HS-5 (cell line): Measurements from ENCODE around the gene MMP14.
A peak's percentile ranks its signal among the peaks of the same experiment; 100 is the strongest.
"Not testable (repeated sequence)": the region's sequence is repeated elsewhere in the genome, so short reads cannot be mapped to it uniquely, and the experiment has no call there.

Experiments used
- DNase-seq: peaks from one replicate; pipeline ENCODE4 v3.0.0-alpha.2; 2012; ENCODE audit warnings: low read depth

MMP14 gene

DNA sequence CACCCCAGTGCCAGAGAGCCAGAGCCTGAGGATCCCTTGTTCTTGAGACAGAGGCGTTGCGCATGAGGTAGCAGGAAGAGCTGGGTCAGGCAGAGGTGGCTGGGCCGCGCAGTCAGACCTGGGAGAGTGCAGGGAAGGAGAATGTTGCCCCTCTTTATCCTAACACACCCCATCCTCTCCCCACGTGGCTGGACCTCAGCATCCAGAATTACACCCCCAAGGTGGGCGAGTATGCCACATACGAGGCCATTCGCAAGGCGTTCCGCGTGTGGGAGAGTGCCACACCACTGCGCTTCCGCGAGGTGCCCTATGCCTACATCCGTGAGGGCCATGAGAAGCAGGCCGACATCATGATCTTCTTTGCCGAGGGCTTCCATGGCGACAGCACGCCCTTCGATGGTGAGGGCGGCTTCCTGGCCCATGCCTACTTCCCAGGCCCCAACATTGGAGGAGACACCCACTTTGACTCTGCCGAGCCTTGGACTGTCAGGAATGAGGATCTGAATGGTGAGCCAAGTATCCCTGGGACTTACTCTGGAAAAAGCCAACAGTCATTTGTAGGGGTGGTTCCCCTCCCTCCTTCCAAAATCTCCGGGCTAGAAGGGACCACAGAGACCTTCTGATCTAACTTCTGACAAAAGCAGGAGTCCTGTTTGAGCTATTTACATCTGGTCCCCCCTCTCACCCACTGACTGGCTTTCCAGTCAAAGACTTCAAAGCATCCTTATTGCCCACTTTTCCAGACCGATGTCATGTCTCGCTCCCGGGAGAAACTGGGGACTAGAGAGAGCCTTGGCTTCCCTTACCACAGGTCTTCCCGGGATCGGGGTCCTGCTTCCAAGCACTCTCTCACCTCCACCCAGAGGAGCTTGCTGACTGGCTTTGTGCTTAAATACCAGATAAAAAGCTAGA is 6.1 kb downstream of the MMP14 start:
- DNase-seq, result no peak

DNA sequence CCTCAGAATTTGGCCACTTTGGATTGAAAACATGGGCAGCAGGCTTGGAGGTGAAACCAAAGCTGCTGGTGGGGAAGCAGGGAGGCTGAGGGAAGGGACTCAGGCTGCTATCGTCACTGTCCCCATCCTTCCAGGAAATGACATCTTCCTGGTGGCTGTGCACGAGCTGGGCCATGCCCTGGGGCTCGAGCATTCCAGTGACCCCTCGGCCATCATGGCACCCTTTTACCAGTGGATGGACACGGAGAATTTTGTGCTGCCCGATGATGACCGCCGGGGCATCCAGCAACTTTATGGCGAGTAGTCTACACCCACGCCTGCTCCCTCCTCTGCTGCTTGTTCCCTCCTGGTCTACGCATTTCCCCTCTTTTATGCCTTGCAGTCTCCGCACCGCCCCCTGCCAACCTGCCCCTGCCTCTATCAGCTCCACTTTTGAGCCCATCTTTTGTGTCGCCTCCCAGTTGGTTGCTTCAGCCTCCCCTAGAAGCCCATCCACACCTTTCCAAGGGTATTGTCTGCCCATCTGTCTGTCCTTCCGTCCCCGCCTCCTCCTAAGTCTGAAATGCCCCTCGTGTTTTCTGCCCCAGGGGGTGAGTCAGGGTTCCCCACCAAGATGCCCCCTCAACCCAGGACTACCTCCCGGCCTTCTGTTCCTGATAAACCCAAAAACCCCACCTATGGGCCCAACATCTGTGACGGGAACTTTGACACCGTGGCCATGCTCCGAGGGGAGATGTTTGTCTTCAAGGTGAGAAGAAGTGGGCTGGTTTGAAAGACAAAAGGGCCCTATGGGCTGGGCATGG is 6.9 kb downstream of the MMP14 start:
- no peak for DNase-seq

DNA sequence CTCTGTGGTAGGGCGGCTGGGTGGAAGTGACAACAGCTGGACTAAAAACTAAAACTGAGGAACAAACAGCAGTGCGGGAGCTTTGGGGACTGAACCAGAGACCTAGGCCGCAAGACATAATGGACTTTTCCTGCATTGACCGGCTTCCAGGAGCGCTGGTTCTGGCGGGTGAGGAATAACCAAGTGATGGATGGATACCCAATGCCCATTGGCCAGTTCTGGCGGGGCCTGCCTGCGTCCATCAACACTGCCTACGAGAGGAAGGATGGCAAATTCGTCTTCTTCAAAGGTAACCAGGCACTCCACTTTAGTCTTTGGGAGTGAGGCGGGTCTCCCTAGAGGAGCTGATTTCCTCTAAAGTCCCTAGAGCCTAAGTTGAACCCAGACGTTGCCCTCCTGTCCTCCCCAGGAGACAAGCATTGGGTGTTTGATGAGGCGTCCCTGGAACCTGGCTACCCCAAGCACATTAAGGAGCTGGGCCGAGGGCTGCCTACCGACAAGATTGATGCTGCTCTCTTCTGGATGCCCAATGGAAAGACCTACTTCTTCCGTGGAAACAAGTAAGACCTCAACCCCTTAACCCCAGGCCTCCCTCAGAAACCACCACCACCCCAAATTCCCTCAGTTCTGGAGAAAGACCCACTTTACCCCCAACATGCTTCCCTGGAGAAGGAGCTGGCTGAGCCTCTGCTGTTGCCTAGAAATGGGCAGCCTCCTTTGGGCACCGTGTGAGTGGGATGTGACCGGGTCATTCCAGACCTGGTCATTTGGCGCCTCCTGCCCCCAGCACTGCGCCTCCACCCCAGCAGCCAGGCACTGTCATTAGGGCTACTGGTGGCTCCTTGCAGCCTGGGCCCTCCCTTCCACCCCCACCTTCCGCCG is 8.1 kb downstream of the MMP14 start:
- no peak for DNase-seq

DNA sequence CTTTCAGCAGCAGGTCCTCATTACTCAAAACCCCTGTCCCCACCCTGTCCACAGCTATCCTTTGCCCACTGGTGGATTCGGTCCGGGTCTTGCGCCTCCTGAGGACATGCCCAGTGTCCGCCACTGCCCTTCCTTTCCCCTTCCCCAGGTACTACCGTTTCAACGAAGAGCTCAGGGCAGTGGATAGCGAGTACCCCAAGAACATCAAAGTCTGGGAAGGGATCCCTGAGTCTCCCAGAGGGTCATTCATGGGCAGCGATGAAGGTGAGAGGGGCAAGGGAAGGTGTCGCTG is 8.7 kb downstream of the MMP14 start:
- DNase-seq, result no peak

DNA sequence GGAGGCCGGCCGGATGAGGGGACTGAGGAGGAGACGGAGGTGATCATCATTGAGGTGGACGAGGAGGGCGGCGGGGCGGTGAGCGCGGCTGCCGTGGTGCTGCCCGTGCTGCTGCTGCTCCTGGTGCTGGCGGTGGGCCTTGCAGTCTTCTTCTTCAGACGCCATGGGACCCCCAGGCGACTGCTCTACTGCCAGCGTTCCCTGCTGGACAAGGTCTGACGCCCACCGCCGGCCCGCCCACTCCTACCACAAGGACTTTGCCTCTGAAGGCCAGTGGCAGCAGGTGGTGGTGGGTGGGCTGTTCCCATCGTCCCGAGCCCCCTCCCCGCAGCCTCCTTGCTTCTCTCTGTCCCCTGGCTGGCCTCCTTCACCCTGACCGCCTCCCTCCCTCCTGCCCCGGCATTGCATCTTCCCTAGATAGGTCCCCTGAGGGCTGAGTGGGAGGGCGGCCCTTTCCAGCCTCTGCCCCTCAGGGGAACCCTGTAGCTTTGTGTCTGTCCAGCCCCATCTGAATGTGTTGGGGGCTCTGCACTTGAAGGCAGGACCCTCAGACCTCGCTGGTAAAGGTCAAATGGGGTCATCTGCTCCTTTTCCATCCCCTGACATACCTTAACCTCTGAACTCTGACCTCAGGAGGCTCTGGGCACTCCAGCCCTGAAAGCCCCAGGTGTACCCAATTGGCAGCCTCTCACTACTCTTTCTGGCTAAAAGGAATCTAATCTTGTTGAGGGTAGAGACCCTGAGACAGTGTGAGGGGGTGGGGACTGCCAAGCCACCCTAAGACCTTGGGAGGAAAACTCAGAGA is 9.6 kb downstream of the MMP14 start:
- no peak for DNase-seq

DNA sequence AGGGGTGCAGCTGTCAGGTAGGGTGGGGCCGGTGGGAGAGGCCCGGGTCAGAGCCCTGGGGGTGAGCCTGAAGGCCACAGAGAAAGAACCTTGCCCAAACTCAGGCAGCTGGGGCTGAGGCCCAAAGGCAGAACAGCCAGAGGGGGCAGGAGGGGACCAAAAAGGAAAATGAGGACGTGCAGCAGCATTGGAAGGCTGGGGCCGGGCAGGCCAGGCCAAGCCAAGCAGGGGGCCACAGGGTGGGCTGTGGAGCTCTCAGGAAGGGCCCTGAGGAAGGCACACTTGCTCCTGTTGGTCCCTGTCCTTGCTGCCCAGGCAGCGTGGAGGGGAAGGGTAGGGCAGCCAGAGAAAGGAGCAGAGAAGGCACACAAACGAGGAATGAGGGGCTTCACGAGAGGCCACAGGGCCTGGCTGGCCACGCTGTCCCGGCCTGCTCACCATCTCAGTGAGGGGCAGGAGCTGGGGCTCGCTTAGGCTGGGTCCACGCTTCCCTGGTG is 10.5 kb downstream of the MMP14 start:
- DNase-seq, result no peak

DNA sequence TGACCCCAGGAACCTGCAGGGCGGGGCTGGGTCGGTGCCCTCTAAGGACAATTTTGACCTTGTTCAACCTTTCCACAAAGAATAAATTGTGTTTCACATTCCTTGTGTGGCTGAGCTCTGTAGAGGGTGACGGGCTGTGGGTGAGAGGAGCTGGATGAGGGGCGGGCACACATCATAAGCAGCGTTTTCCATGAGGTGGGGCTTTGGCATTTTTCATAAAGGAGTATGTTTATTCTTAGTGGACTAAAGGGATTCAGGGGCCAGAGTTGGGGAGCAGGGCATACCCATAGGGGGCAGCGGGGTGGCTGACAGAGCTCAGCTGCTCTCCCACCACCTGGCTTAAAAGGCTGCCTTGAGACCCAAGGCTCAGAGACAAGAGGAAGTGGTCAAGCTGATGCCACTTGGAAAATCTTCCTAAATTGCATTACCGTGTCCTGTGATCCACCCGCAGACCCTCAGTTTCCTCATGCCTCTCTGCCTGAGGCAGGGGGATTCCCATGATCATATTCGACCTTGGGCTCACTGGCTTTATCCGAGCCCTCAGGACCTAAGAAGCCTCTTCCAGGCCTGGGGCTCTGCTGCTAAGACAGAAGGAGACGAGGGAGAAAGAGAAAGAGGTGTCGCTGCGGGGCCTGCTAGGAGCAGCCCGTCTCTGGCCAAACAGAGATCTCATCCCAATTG is 11.4 kb downstream of the MMP14 start:
- DNase-seq, result no peak

DNA sequence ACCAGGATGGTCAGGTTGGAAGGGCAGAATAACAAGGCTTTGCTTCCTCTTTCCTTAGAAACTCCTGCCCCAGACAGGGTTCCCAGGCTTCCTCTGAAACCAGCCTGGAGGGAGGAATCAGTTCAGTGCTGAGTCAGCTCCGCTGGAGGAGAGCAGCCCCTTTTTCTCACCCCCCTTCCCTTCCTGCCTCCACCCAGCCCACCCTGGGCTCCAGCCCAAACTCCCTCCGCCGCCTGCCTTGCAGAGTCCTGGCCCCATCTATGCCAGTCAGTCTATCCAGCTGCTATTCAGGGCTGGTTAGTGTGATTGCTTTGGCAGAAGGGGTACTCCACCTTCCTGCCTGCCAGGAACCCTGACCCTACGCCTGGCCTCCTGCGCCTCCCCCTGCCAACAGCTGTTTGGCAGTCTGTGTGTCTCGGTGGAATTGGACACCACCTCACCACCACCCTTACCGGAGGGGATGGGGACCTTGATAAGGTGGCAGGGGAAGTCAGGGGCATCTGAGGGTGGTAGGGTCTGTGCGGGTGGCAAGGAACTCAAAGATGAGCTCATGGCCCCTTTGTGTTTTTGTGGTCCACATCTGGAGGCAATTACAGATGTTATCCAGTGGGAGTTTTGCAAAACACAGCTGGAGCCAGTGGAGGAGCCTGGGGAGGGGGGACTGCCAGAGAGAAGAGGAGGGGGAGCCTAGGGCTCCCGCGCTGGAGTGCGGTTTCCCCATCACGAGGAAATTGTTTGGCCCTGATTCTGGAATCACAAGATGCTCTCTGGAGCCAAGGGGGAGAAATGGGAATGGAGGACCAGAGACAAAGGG is 12.2 kb downstream of the MMP14 start:
- no peak for DNase-seq

DNA sequence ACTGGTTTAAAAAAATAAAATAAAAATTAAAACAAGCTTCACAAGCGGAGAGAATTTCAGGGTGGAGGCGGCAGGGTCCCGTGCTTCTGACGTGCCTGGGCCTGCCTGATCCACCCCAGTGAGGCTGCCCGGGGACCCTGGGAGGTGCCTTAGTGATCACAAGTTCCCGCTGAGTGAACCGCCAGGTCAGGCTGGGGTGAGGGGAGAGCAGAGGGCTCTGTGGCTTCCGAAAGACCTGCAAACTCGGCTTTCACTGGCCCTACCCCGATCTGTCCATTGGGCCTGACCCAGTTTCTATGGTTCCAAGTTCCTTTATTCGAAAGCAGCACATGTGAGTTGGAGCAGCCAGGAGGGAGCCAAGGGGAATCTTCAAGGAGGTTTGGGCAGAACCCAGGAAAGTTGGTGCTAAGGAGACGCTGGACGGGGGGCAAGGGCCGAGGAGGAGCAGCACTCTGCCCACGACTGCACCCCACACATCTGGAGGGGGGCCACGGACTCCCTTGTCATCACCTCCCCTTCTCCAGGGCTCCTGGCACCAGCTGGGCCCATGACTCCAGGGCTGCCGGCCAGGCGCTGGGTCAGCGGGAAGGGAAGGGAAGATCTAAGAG is 12.9 kb downstream of the MMP14 start:
- no peak for DNase-seq

DNA sequence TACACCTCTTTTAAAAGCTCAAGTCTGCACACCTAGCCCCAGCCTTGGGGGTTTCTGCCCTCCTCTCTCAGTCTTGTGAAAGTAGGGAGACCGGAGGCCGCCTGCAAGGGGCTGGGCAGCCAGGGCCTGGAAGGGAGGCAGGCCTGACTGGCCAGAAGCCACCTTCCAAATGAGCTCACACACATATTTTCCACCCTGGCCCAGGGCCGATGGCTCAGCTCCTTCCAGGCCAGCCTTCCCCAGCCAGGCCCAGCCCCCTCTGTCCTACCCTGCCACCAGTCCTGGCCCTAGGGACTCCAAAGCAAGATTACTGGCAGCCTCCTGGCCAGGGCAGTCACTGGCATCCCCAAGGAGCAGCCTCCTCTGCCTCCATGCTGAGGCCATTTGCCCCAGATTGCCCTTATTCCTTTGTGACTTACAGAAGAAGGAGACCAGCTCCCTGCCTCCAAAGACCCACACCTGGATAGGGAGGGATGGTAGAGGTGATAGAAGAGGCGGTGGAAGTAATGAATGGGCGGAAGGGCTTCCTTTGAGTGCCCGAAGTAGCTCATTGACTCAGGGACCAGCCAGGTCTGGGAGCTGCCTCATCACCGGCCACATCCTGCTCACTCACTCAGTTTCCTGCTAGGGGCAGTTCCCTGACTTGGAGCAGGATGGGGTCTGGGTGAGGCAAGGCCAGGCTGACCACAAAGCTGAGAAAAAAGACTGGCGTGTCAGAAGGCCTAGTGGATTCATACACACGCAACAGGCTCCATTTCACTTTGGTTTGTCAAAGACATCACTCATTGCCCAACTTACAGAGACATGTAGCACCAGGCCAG is 14.8 kb downstream of the MMP14 start:
- peak; percentile 90 for DNase-seq

DNA sequence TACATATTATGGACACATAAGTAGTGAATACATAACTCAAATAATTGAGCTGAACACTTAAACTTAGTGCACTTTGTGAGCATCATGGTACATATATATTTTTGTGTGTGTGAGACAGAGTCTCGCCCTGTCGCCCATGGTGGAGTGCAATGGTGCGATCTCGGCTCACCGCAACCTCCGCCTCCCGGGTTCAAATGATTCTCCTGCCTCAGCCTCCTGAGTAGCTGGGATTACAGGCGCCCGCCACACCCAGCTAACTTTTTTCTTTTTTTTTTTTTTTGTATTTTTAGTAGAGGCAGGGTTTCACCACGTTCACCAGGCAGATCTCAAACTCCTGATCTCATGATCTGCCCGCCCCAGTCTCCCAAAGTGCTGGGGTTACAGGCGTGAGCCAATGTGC is 15.8 kb downstream of the MMP14 start:
- DNase-seq, result not testable (repeated sequence)

DNA sequence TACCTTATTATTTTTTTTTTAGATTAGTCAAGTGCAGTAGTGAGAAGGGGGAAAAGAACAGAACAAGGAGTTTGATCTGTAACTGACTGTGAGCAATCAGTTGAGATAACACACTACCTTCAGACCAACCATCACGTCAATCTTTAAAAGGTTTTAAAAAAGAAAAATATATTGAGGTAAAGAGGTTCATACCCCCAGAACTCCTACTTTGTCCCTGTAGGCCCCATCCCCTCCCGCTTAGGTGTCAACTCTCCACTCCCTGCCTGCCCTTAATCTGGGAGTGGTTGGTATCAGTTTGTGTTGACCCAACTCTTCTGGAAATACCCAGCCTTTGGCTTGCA is 16.2 kb downstream of the MMP14 start:
- no peak for DNase-seq

DNA sequence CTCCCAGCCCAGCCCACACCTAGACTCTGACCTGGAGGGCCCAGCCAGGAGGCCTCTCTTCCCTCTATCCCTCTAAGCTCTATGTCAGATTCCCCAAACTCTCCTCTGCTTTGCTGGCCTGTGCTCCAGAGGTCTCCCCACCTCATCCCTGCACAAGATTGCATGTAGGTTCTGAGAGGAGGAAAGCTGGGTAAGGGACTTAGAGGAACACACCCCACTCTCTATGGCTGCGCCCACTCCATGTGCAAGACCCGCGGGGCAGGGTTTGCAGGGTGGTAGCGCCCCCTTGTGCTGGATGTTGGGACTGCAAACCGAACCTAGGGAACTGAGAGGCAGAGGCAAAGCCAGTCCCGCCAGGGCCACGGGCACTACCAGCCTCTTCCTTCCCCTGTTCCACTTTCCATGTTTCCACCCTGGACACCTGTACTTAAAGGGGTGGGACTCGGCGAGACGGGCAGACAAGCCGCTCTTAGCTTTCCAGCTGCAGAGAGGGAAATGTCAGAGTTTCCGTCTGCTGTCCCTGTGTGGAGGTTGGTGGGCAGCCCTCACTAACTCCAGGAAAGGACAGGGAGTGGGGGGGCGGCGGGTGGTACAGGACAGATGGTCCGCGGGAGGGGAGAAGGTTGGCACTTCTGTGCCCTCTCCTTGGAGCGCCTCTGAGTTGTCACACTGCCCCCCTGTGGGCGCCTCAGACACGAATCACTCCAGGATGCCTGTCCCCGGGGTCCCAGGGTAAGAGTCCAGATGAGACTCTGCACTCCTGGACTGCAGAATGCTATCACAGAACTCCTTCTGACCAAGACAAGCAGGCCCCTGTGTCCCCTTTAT is 16.8 kb downstream of the MMP14 start:
- no peak for DNase-seq

DNA sequence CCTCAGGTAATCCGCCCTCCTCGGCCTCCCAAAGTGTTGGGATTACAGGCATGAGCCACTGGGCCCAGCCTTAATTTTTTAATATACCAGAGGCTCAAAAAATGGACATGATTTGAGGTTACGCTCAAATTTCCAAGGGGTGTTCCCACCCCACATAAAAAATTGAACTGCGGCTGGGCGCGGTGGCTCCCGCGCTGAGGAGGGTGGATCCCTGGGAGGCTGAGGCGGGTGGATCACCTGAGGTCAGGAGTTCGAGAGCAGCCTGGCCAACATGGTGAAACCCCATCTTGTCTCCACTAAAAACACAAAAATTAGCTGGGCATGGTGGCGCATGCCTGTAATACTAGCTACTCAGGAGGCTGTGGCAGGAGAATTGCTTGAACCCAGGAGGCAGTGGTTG is 17.9 kb downstream of the MMP14 start:
- not testable (repeated sequence) for DNase-seq

DNA sequence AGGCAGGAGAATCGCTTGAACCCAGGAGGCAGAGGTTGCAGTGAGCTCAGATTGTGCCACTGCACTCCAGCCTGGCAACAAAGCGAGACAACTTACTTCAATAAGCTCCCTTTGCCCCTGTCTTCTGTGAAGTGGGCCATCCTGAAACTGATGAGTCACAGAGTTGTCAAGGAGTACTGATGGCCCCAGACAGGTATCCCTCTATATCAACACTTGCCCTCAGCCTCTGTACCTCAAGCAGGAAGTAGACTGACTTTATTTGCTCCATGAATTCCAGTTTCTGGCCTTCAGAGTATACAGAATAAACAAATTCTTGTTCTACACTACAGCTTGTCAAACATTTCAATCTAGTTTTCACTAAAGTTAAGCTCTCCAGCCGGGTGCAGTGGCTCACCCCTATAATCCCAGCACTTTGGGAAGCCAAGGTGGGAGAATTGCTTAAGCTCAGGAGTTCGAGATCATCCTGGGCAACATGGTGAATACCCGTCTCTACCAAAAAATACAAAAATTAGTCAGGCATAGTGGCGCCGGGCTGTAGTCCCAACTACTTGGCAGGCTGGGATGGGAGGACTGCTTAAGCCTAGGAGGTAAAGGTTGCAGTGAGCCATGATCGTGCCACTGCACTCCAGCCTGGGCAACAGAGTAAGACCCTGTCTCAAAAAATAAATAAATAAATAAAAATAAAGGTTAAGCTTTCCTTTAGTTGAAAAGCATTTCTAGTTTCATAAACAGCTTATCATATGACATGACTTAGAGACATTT is 18.8 kb downstream of the MMP14 start:
- DNase-seq, result no peak

DNA sequence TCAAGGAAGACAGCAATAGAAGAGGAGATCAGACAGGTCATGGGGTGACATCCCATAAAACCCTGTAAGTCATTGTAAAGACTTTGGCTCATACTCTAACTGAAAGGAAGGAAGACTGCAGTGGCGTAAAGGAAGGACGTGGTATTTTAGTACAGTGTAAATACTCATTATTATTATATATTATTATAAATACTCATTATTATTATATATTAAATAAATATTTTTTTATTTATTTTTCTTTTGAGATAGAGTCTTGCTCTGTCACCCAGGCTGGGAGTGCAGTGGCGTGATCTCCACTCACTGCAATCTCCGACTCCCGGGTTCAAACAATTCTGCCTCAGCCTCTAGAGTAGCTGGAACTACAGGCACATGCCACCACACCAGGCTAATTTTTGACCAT is 20.0 kb downstream of the MMP14 start:
- DNase-seq, result no peak

DNA sequence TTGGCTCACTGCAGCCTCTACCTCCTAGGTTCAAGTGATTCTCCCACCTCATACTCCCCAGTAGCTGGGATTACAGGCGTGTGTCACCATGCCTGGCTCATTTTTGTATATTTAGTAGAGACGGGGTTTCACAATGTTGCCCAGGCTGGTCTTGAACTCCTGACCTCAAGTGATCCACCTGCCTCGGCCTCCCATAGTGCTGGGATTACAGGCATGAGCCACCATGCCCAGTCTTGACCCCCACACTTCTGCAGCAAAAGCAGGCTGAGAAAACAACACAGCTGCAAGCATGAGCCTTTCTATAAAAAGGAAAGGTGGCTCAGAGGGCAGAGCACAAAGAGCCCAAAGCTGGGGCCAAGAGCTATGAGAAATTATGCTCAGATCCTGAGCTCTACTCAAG is 24.0 kb downstream of the MMP14 start:
- DNase-seq, result not testable (repeated sequence)
